Neural crest cell (in vitro differentiated cells): ENCODE measurements around the gene UFM1. TPM values are rescaled to one million over a fixed set of nuclear protein-coding genes. Genes with fewer than 3 reads are reported as not detected.

Experiments
- DNase-seq: peaks from one replicate; pipeline ENCODE4 v3.0.0; 2021; ENCODE audit warnings: low read depth, mixed read lengths, low spot score
- H3K27ac Mint-ChIP-seq: one replicate; pipeline ENCODE4 v1.8.0; 2021; ENCODE audit warnings: mild to moderate bottlenecking, mixed read lengths; ENCODE audit not compliant: unreplicated experiment
- H3K27me3 Mint-ChIP-seq: 2 replicates; pipeline ENCODE4 v1.8.0; 2021; ENCODE audit warnings: low read depth, mild to moderate bottlenecking, mixed read lengths
- H3K36me3 Mint-ChIP-seq: 2 replicates; pipeline ENCODE4 v1.8.0; 2021; ENCODE audit warnings: low read depth, mild to moderate bottlenecking, mixed read lengths
- H3K4me1 Mint-ChIP-seq: 2 replicates; pipeline ENCODE4 v1.8.0; 2021; ENCODE audit warnings: mixed read lengths
- H3K4me3 Mint-ChIP-seq: one replicate; pipeline ENCODE4 v1.8.0; 2021; ENCODE audit warnings: mild to moderate bottlenecking, mixed read lengths
- H3K9me3 Mint-ChIP-seq: 2 replicates; pipeline ENCODE4 v1.8.0; 2021; ENCODE audit warnings: mixed read lengths
- CTCF ChIP-seq: fragments of 200-600 bp; sonication (generic); conservative IDR thresholded peaks from 2 replicates; pipeline ENCODE4 v1.5.0; 2021; ENCODE audit warnings: antibody characterized with exemption, mild to moderate bottlenecking
- total RNA-seq: library from RNA; stranded (reverse); gene quantifications from 2 replicates; pipeline ENCODE4 v1.2.1, GENCODE V29; 2021

UFM1 gene
- total RNA-seq, 1 donor from 2014 or later, result 35.7 TPM

- Mint-ChIP-seq H3K4me3 (no peak overlapping the region), H3K4me1 (no peaks in the 10 kb centered on the region), H3K36me3 (no peaks in the 10 kb centered on the region), H3K27me3 (no peaks in the 10 kb centered on the region), H3K27ac (no peak overlapping the region), H3K9me3 (peaks cover 5% of the 10 kb centered on the region)
- TF ChIP-seq CTCF, result no peak
- DNase-seq, result no peak
Measured at GRCh38 chr13:38394777-38395496, 45.3 kb downstream of the UFM1 start.

GRCh38 chr13:38395497-38395788 lies 45.8 kb downstream of the UFM1 start:
- H3K27me3 Mint-ChIP-seq, result no peaks in the 10 kb centered on the region
- no peak overlapping the region for H3K27ac Mint-ChIP-seq

GRCh38 chr13:38398711-38399493 lies 49.3 kb downstream of the UFM1 start:
- Mint-ChIP-seq H3K4me1 (no peaks in the 10 kb centered on the region), H3K36me3 (no peaks in the 10 kb centered on the region), H3K9me3 (peaks cover 4% of the 10 kb centered on the region), H3K4me3 (no peak overlapping the region), H3K27me3 (no peaks in the 10 kb centered on the region), H3K27ac (no peak overlapping the region)
- DNase-seq, result no peak
- TF ChIP-seq CTCF, result no peak

More at GRCh38 chr13:38395497-38395788, 45.8 kb downstream of the UFM1 start:
- DNase-seq, result no peak
- Mint-ChIP-seq H3K4me1 (no peaks in the 10 kb centered on the region), H3K9me3 (peaks cover 3% of the 10 kb centered on the region), H3K36me3 (no peaks in the 10 kb centered on the region), H3K4me3 (no peak overlapping the region)
- TF ChIP-seq CTCF, result no peak

- Mint-ChIP-seq H3K9me3 (peaks cover 9% of the 10 kb centered on the region), H3K36me3 (no peaks in the 10 kb centered on the region), H3K27ac (no peak overlapping the region), H3K27me3 (no peaks in the 10 kb centered on the region), H3K4me3 (no peak overlapping the region), H3K4me1 (no peaks in the 10 kb centered on the region)
- TF ChIP-seq CTCF, result no peak
- no peak for DNase-seq
Measured at GRCh38 chr13:38399535-38399934, 49.9 kb downstream of the UFM1 start.

- Mint-ChIP-seq H3K36me3 (no peaks in the 10 kb centered on the region), H3K4me3 (no peak overlapping the region), H3K27ac (no peak overlapping the region), H3K27me3 (no peaks in the 10 kb centered on the region), H3K9me3 (peaks cover 9% of the 10 kb centered on the region), H3K4me1 (no peaks in the 10 kb centered on the region)
- DNase-seq, result no peak
- TF ChIP-seq CTCF, result no peak
Measured at GRCh38 chr13:38401276-38401675, 51.6 kb downstream of the UFM1 start.
